Neural progenitor cell (in vitro differentiated cells): ENCODE measurements around the gene LAD1. TPM values are rescaled to one million over a fixed set of nuclear protein-coding genes. Genes with fewer than 3 reads are reported as not detected.

Source experiments
- DNase-seq: peaks from one replicate; pipeline ENCODE4 v3.0.0-alpha.2; 2016; ENCODE audit warnings: low spot score
- H2AFZ ChIP-seq: fragments of 200-600 bp; sonication (generic); replicated peaks from 2 replicates; pipeline ENCODE4 v1.6.1; 2016; ENCODE audit warnings: antibody characterized with exemption
- H3F3A ChIP-seq: fragments of 200-600 bp; sonication (generic); 2 replicates; pipeline ENCODE4 v1.6.1; 2016; ENCODE audit warnings: antibody characterized with exemption, low read depth
- H3K27ac ChIP-seq: fragments of 200-600 bp; sonication (generic); 2 replicates; pipeline ENCODE4 v1.5.1; 2016; ENCODE audit warnings: mild to moderate bottlenecking
- H3K27me3 ChIP-seq: fragments of 200-600 bp; sonication (generic); 2 replicates; pipeline ENCODE4 v1.6.1; 2016; ENCODE audit warnings: mild to moderate bottlenecking, moderate library complexity
- H3K36me3 ChIP-seq: fragments of 200-600 bp; sonication (generic); 2 replicates; pipeline ENCODE4 v1.5.1; 2016
- H3K4me1 ChIP-seq: fragments of 200-600 bp; sonication (generic); 2 replicates; pipeline ENCODE4 v1.6.1; 2016; ENCODE audit warnings: mixed run types
- H3K4me2 ChIP-seq: fragments of 200-600 bp; sonication (generic); 2 replicates; pipeline ENCODE4 v1.6.1; 2016
- H3K4me3 ChIP-seq: fragments of 200-600 bp; sonication (generic); 2 replicates; pipeline ENCODE4 v1.5.1; 2016
- H3K79me2 ChIP-seq: fragments of 200-600 bp; sonication (generic); 2 replicates; pipeline ENCODE4 v1.6.1; 2016; ENCODE audit warnings: low read depth
- H3K9ac ChIP-seq: fragments of 200-600 bp; sonication (generic); 2 replicates; pipeline ENCODE4 v1.6.1; 2016
- H3K9me3 ChIP-seq: fragments of 200-600 bp; sonication (generic); 2 replicates; pipeline ENCODE4 v1.5.1; 2016; ENCODE audit warnings: low read depth
- H4K20me1 ChIP-seq: fragments of 200-600 bp; sonication (generic); 2 replicates; pipeline ENCODE4 v1.6.1; 2016; ENCODE audit warnings: low read depth
- H3K27ac Mint-ChIP-seq: 3 replicates; pipeline ENCODE4 v1.8.0; 2021; ENCODE audit warnings: mixed read lengths
- H3K27me3 Mint-ChIP-seq: 2 replicates; pipeline ENCODE4 v1.8.0; 2022; ENCODE audit warnings: low read depth, mild to moderate bottlenecking, inconsistent platforms, moderate library complexity, mixed read lengths; ENCODE audit not compliant: insufficient read depth
- H3K36me3 Mint-ChIP-seq: 3 replicates; pipeline ENCODE4 v1.8.0; 2021; ENCODE audit warnings: mixed read lengths
- H3K4me1 Mint-ChIP-seq: 3 replicates; pipeline ENCODE4 v1.8.0; 2021; ENCODE audit warnings: mixed read lengths
- H3K4me3 Mint-ChIP-seq: 3 replicates; pipeline ENCODE4 v1.8.0; 2021; ENCODE audit warnings: mild to moderate bottlenecking, moderate library complexity, mixed read lengths
- H3K9me3 Mint-ChIP-seq: 3 replicates; pipeline ENCODE4 v1.8.0; 2020; ENCODE audit warnings: mixed read lengths
- EZH2 ChIP-seq: fragments of 200-600 bp; sonication (generic); IDR thresholded peaks from 2 replicates; pipeline ENCODE4 v1.6.1; 2017; ENCODE audit warnings: antibody characterized with exemption, mild to moderate bottlenecking, moderate library complexity
- EZH2phosphoT487 ChIP-seq: fragments of 200-600 bp; sonication (generic); IDR thresholded peaks from 2 replicates; pipeline ENCODE4 v1.6.1; 2017; ENCODE audit warnings: antibody characterized with exemption
- total RNA-seq: library from RNA; depleted of rRNA; stranded (reverse); fragments of >200 nt; gene quantifications from 2 replicates; pipeline ENCODE4 v1.2.3, GENCODE V29; 2015; ENCODE audit warnings: low replicate concordance
- TF ChIP-seq, protein P1 (sequence below): fragments of 200-600 bp; sonication (generic); IDR thresholded peaks from 2 replicates; pipeline ENCODE4 v1.5.1; 2017; ENCODE audit warnings: antibody characterized with exemption, mild to moderate bottlenecking

Gene LAD1
- total RNA-seq, 1 donor from 2014 or later = not detected

DNA sequence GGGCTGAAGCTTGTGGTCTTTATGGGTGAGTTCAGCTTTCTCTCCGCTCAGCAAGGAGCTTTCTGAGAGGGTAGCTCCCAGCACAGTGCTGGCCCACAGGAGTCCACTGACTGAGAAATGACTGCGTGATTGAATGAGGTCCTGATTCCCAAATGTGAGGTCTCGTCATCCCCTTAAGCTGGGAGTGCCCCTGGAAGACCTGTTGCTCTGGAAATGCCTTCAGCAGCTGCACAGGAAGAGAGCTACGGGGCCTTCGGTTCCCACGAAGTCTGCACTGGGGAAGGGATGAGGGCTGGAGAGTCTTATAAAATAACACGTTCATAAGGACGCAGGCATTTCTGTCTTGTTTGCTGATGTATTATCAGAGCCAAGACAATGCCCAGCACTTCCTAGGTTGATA is 35.7 kb downstream of the LAD1 start:
- no peaks in the 10 kb centered on the region for H4K20me1 ChIP-seq
- peaks cover 11% of the 10 kb centered on the region for H3K4me1 Mint-ChIP-seq
- H3K9ac ChIP-seq = no peak overlapping the region
- H3K27ac ChIP-seq = no peak overlapping the region
- no peaks in the 10 kb centered on the region for H3K36me3 ChIP-seq
- no peak overlapping the region for H3K4me2 ChIP-seq
- no peaks in the 10 kb centered on the region for H3K36me3 Mint-ChIP-seq
- H2AFZ ChIP-seq = no peak overlapping the region
- H3K9me3 ChIP-seq = no peaks in the 10 kb centered on the region
- H3K27me3 Mint-ChIP-seq = peaks cover 7% of the 10 kb centered on the region
- H3K4me1 ChIP-seq = peaks cover 6% of the 10 kb centered on the region
- TF ChIP-seq EZH2phosphoT487 (no peak), EZH2 (no peak)
- TF ChIP-seq, protein P1, sequence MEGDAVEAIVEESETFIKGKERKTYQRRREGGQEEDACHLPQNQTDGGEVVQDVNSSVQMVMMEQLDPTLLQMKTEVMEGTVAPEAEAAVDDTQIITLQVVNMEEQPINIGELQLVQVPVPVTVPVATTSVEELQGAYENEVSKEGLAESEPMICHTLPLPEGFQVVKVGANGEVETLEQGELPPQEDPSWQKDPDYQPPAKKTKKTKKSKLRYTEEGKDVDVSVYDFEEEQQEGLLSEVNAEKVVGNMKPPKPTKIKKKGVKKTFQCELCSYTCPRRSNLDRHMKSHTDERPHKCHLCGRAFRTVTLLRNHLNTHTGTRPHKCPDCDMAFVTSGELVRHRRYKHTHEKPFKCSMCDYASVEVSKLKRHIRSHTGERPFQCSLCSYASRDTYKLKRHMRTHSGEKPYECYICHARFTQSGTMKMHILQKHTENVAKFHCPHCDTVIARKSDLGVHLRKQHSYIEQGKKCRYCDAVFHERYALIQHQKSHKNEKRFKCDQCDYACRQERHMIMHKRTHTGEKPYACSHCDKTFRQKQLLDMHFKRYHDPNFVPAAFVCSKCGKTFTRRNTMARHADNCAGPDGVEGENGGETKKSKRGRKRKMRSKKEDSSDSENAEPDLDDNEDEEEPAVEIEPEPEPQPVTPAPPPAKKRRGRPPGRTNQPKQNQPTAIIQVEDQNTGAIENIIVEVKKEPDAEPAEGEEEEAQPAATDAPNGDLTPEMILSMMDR = no peak
- no peak for DNase-seq
- H3K79me2 ChIP-seq = no peaks in the 10 kb centered on the region
- H3K9me3 Mint-ChIP-seq = no peaks in the 10 kb centered on the region
- no peak overlapping the region for H3K4me3 ChIP-seq
- H3K27ac Mint-ChIP-seq = no peak overlapping the region
- no peak overlapping the region for H3K4me3 Mint-ChIP-seq
- H3F3A ChIP-seq = no peaks in the 10 kb centered on the region
- no peaks in the 10 kb centered on the region for H3K27me3 ChIP-seq

DNA sequence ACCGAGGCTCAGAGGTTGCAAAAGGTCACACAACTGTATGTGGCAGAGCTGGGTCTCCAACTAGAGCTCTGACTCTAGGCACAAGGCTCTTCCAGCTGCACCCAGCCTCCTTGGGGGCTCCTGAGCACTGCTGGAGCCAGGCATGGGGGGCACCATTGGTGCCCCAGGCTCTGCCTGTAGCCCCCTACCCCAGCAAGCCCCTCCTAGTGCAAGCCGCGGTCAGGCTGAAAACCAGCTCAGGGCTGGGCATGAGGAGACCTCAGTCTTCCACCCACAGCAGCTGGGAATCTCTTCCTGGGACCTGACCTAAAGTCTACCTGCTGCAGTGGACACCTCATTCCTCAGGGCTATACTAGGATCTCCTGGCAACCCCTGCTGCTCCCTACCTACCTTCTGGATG is 36.2 kb downstream of the LAD1 start:
- H3K4me2 ChIP-seq = no peak overlapping the region
- H3K27ac ChIP-seq = no peak overlapping the region
- no peak for DNase-seq
- H3K36me3 ChIP-seq = no peaks in the 10 kb centered on the region
- H3K4me3 Mint-ChIP-seq = no peak overlapping the region
- H3K9me3 Mint-ChIP-seq = no peaks in the 10 kb centered on the region
- no peaks in the 10 kb centered on the region for H3K36me3 Mint-ChIP-seq
- no peaks in the 10 kb centered on the region for H3K27me3 ChIP-seq
- peaks cover 7% of the 10 kb centered on the region for H3K27me3 Mint-ChIP-seq
- no peak overlapping the region for H3K4me3 ChIP-seq
- H3K4me1 Mint-ChIP-seq = peaks cover 11% of the 10 kb centered on the region
- TF ChIP-seq, protein P1 = no peak
- TF ChIP-seq EZH2phosphoT487 (no peak), EZH2 (no peak)
- no peaks in the 10 kb centered on the region for H3K79me2 ChIP-seq
- H3F3A ChIP-seq = no peaks in the 10 kb centered on the region
- no peak overlapping the region for H3K27ac Mint-ChIP-seq
- no peaks in the 10 kb centered on the region for H3K9me3 ChIP-seq
- H3K9ac ChIP-seq = no peak overlapping the region
- peaks cover 6% of the 10 kb centered on the region for H3K4me1 ChIP-seq
- H4K20me1 ChIP-seq = no peaks in the 10 kb centered on the region
- no peak overlapping the region for H2AFZ ChIP-seq

DNA sequence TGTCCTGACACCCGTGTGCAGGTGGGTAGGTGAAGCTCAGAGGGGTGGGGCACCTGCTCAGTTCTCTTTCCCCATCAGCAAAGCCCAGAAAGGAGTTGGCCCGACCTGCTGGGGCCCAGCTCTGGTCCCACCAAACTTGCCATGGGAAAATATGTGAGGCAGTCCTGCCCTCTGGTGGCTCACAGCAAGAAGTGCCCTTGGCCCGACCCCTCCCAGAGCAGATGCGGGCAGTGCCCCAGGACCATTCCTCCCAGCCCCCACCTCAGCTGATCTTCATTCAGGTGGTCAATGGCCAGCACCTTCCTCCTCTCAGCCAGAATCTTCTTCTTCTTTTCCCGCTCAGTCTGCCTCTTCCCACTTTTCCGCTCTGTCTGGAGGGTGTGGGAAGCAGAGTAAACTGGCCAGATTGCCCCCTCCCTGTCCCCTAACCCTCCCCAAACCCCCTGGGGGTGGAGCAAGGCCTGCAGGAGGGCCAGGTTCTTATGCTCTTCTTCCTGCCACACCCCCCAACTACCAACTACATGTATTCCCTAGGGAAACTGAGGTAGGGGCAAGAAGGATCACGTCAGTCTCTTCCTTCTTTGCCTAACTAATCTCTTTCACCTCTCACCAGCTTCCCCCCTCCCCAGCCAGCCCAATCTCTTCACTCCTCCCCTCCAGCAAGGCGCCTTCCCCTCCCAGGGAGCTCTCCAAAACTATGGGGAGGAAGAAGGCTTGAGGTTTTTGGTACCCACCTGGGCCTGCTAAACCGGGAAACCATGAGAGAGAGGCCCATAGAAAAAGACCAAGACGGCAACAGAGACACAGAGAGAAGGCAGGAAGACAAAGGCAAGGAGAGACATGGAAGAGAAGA is 37.2 kb downstream of the LAD1 start:
- Histone ChIP-seq H3K36me3 (no peaks in the 10 kb centered on the region), H3K4me1 (peaks cover 6% of the 10 kb centered on the region), H3K4me3 (no peak overlapping the region), H3K79me2 (no peaks in the 10 kb centered on the region), H3K4me2 (no peak overlapping the region), H3K27me3 (no peaks in the 10 kb centered on the region), H4K20me1 (no peaks in the 10 kb centered on the region), H3K27ac (no peak overlapping the region), H3K9ac (no peak overlapping the region), H3K9me3 (no peaks in the 10 kb centered on the region), H2AFZ (peak overlapping the region; percentile 19), H3F3A (no peaks in the 10 kb centered on the region)
- peak; percentile 79 for DNase-seq
- peaks cover 7% of the 10 kb centered on the region for H3K27me3 Mint-ChIP-seq
- peaks cover 11% of the 10 kb centered on the region for H3K4me1 Mint-ChIP-seq
- H3K27ac Mint-ChIP-seq = no peak overlapping the region
- H3K9me3 Mint-ChIP-seq = no peaks in the 10 kb centered on the region
- TF ChIP-seq EZH2phosphoT487 = no peak
- TF ChIP-seq, protein P1 = peak; percentile 91
- H3K36me3 Mint-ChIP-seq = no peaks in the 10 kb centered on the region
- H3K4me3 Mint-ChIP-seq = no peak overlapping the region
